ENCODE measurements around the gene XIAP. TPM values are rescaled to one million over a fixed set of nuclear protein-coding genes. Genes with fewer than 3 reads are reported as not detected.
"Not testable (repeated sequence)": the region's sequence is repeated elsewhere in the genome, so short reads cannot be mapped to it uniquely, and the experiment has no call there.

The XIAP gene
- 10 to 100 TPM; 28.3 to 64.2 (median 46.8) TPM for total RNA-seq

DNA sequence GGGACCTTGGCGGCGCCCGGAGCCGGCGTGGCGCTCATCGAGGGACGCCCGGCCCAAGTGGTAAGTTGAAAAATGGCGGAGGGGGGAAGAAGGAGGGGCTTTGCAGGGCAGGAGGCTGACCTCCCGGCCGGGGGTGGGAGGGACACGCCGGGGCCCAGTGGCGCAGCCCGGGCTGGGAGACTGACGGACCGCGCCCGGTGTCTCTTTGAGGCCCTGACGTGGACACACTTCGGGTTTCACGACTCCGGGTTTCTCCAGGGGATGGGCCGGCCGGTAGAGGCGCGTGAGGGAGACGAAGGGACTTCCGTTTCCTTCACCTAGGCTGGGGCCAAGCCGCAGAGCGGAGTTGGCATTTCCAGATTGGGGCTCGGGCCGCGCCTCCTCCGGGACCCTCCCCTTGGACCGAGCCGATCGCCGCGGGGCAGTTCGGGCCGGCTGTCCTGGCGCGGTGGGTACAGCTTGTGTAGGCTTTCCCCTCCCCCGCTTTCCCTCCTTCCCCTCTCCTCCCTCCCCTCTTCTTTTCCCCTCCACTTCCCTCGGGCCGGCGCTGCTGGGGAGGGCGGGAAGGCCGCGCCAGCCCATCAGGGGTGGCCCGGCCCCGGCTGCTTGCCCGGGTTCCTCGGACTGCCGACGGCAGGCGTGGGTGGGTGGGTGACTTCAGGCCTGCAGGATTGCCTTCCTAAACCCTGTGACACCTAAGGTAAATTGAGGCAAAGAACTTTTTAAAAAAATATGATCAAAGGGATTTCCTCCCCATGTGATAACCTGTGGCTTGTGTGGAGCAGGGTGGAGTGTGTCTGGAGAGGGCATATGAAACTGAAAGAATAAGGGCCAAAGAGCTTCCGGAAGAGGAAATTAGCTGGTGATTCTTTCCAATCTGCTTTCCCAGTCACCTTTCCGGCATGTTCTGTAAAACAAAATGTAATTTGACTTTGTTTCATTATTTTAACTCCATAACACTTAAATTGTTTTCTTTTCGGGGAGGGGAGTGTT is at the start of gene XIAP:
XIAP (plus strand) TSS at position 208 of the 993 bp plus-strand sequence. CDS start 25,610 bp downstream, outside the sequence.
- 0 to 41% methylated on average over 3 to 51 of the region's 62 CpGs for WGBS, 2 donors

DNA sequence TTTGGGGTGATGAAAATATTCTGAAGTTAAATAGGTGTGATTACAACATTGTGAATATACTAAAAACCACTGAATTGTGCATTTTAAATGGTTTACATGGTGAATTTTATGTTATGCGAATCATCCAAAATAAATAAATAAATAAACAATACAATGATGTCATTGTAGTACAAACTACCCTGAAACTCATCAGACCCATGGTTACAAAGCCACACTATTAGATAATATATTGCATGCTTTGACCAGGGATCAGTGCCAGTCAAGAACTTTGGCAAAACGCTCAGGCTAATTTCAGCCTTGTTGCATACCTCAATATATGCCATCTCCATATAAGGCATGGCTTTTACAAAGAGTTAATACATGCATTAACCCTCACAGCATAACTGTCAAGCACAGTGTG is 45.5 kb upstream of the XIAP start:
- no peak for ATAC-seq (ENCODE audit: low FRiP score in 2 of 2)
- Histone ChIP-seq H3K4me1 (peaks cover 0 to 4% (median 0%) of the 10 kb centered on the region in 4 donors), H3K36me3 (no peaks in the 10 kb centered on the region), H3K27ac (no peak overlapping the region), H3K27me3 (no peaks in the 10 kb centered on the region), H3K9me3 (no peaks in the 10 kb centered on the region), H3K4me3 (no peak overlapping the region)
- TF ChIP-seq, protein P1, sequence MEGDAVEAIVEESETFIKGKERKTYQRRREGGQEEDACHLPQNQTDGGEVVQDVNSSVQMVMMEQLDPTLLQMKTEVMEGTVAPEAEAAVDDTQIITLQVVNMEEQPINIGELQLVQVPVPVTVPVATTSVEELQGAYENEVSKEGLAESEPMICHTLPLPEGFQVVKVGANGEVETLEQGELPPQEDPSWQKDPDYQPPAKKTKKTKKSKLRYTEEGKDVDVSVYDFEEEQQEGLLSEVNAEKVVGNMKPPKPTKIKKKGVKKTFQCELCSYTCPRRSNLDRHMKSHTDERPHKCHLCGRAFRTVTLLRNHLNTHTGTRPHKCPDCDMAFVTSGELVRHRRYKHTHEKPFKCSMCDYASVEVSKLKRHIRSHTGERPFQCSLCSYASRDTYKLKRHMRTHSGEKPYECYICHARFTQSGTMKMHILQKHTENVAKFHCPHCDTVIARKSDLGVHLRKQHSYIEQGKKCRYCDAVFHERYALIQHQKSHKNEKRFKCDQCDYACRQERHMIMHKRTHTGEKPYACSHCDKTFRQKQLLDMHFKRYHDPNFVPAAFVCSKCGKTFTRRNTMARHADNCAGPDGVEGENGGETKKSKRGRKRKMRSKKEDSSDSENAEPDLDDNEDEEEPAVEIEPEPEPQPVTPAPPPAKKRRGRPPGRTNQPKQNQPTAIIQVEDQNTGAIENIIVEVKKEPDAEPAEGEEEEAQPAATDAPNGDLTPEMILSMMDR (IDR thresholded peaks at IDR 0.05) = no peak
- TF ChIP-seq POLR2A (IDR thresholded peaks at IDR 0.05) = no peak
- no peak for TF ChIP-seq POLR2AphosphoS5 (IDR thresholded peaks at IDR 0.05)
- TF ChIP-seq EP300 (IDR thresholded peaks at IDR 0.05) = no peak
- 65 to 82% methylated on average over 2 of the region's 2 CpGs for WGBS, 2 donors
- DNase-seq = no peak

More for the DNA sequence above, at the start of gene XIAP:
- H3K36me3 ChIP-seq = no peaks in the 10 kb centered on the region
- DNase-seq (peak; percentile 86 to 93), ATAC-seq (ENCODE audit: low FRiP score in 2 of 2) (peak; percentile 97 to 98)
- peak within 1 kb of the TSS; percentile 93 to 99 (median 96) for H3K27ac ChIP-seq
- H3K9me3 ChIP-seq = no peaks in the 10 kb centered on the region
- no peaks in the 10 kb centered on the region for H3K27me3 ChIP-seq
- peaks cover 0 to 12% (median 0%) of the 10 kb centered on the region in 4 donors for H3K4me1 ChIP-seq
- TF ChIP-seq, protein P1 (IDR thresholded peaks at IDR 0.05) = peak in 2 of 6 experiments; percentile 4 to 20
- TF ChIP-seq POLR2AphosphoS5 (IDR thresholded peaks at IDR 0.05) (peak in 1 of 2 donors; percentile 63), POLR2A (IDR thresholded peaks at IDR 0.05) (peak; percentile 19 to 73 (median 64)), EP300 (IDR thresholded peaks at IDR 0.05) (no peak)
- peak within 1 kb of the TSS; percentile 32 to 64 (median 58) for H3K4me3 ChIP-seq

DNA sequence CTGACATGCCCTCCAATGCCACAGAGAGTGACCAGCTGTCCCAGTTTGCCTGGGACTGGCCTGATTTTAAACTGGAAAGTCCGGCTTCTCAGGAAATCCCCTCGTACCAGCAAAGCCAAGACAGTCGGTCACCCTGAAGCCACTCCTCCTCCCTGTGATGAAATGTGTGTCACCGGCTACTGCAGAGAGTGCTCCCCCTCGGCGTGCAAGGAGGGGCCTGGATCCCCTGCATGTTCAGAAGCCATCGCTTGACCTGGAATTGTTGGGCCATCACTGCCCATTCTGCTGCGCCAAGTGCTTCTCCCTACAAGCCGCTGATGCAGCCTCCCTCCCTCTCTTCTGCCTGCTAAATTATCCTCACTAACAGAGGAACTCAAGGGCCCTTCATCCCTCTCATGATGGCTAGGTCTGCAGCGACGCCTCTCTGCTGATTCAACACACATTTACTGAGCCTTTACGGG is 44.9 kb upstream of the XIAP start:
- 40 to 76% methylated on average over 3 to 10 of the region's 12 CpGs for WGBS, 2 donors
- ATAC-seq (ENCODE audit: low FRiP score in 2 of 2) = peak in 1 of 2 donors; percentile 52

DNA sequence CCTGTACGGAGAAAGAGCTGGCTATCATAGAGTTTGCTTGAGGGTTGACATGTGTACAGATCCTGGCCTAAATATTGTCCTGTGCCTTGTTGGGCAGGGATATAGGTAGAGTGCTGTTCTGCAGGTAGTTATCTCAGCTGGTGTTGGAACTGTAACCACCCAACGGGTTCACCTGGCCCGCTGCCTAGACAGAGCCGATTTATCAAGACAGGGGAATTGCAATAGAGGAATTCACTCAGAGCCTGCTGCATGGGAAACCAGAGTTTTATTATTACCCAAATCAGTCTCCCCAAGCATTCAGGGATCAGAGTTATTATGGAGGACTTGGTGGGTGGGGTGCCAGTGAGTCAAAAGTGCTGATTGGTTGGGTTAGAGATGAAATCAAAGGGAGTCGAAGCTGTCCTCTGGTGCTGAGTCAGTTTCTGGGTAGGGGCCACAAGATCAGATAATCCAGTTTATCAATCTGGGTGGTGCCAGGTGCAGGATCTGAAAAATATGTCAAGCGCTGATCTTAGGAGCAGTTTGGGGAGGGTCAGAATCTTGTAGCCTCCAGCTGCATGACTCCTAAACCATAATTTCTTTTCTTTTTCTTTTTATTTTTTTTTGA is 42.5 kb upstream of the XIAP start:
- TF ChIP-seq EP300 (IDR thresholded peaks at IDR 0.05) (no peak), POLR2AphosphoS5 (IDR thresholded peaks at IDR 0.05) (no peak)
- H3K36me3 ChIP-seq = no peaks in the 10 kb centered on the region
- WGBS, 2 donors = 88 to 96% methylated on average over 3 to 6 of the region's 6 CpGs
- no peaks in the 10 kb centered on the region for H3K27me3 ChIP-seq
- ATAC-seq (ENCODE audit: low FRiP score in 2 of 2) = peak in 1 of 2 donors; percentile 6
- no peak overlapping the region for H3K27ac ChIP-seq
- no peaks in the 10 kb centered on the region for H3K9me3 ChIP-seq
- H3K4me1 ChIP-seq = peaks cover 0 to 4% (median 0%) of the 10 kb centered on the region in 4 donors
- DNase-seq = no peak
- no peak overlapping the region for H3K4me3 ChIP-seq

More for the DNA sequence above, 44.9 kb upstream of the XIAP start:
- H3K9me3 ChIP-seq, H3K4me1 ChIP-seq, H3K36me3 ChIP-seq, H3K27me3 ChIP-seq, H3K4me3 ChIP-seq, H3K27ac ChIP-seq: not testable (repeated sequence)
- peak in 1 of 2 donors; percentile 37 for DNase-seq

DNA sequence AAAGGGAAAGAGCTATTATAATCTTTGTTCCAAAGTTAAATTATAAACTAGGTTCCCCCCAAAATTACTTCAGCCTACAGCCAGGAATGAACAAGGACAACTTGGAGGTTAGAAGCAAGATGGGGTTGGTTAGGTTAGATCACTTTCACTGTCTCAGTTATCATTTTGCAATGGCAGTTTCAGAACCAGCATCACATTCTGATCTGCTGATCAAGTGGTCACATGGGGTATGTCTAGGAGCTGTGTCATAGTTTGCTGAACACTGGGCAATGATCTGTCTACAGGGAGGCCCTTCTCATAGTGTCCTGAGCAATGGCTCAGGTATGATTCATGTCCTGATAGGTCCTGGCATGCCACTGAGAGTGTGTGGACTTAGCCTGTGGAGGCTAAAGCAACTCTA is 41.6 kb upstream of the XIAP start:
- Histone ChIP-seq H3K27ac (no peak overlapping the region), H3K4me1 (peaks cover 0 to 4% (median 0%) of the 10 kb centered on the region in 4 donors), H3K9me3 (no peaks in the 10 kb centered on the region), H3K4me3 (no peak overlapping the region), H3K36me3 (no peaks in the 10 kb centered on the region), H3K27me3 (no peaks in the 10 kb centered on the region)
- no peak for DNase-seq
- TF ChIP-seq, protein P1 (IDR thresholded peaks at IDR 0.05) = no peak
- TF ChIP-seq POLR2AphosphoS5 (IDR thresholded peaks at IDR 0.05) (no peak), EP300 (IDR thresholded peaks at IDR 0.05) (no peak), POLR2A (IDR thresholded peaks at IDR 0.05) (no peak)
- ATAC-seq (ENCODE audit: low FRiP score in 2 of 2) = no peak

Measured in upper lobe of left lung (tissue), 6 donors.